AG20443 (cell line): ENCODE results near the gene C12orf43.

Experiments
- DNase-seq: peaks from one replicate; pipeline ENCODE4 v3.0.0; 2012; ENCODE audit warnings: low spot score, mixed read lengths

The C12orf43 gene

GRCh38 chr12:120999191-121000120 lies 16.8 kb downstream of the C12orf43 start:
- DNase-seq: peak; percentile 67

- no peak for DNase-seq
Observed at GRCh38 chr12:120998435-120998834, 17.9 kb downstream of the C12orf43 start.

GRCh38 chr12:120997448-120997847 lies 18.8 kb downstream of the C12orf43 start:
- DNase-seq: no peak

DNA sequence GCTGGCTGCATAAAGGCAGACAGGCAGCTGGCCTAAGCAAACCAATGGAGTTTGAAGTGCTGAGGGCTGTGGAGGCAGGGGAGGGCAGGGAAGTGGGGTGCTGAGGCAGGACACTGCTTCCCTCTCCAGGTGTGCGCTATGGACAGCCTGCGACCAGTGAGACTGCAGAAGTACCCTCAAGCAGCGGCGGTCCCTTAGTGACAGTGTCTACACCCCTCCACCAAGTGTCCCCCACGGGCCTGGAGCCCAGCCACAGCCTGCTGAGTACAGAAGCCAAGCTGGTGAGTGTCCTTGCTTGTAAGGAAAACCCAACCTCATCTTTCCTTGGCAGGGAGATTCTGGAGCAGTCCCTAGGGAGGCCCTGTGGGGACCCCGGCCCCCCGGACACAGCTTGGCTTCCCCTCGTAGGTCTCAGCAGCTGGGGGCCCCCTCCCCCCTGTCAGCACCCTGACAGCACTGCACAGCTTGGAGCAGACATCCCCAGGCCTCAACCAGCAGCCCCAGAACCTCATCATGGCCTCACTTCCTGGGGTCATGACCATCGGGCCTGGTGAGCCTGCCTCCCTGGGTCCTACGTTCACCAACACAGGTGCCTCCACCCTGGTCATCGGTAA lies 20.0 kb downstream of the C12orf43 start:
- DNase-seq: no peak

DNA sequence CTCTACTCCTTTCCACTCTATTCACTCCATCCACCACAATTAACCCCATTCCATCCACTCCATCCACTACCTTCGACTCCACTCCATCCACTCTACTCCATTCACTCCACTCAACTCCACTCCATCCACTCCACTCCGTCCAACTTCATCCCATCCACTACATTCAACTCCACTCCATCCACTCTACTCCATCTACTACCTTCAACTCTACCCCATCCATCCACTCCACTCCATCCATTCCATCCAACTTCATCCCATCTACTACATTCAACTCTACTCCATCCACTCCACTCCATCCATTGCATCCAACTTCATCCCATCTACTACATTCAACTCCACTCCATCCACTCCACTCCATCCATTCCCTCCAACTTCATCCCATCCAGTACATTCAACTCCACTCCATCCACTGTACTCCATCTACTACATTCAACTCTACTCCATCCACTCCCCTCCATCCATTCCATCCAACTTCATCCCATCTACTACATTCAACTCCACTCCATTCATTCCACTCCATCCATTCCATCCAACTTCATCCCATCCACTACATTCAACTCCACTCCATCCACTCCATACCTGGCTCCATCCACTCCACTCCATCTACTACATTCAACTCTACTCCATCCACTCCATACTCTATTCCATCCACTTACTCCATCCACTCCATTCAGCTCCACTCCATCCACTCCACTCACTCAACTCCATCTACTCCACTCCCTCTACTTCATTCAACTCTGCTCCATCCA lies 21.5 kb downstream of the C12orf43 start:
- DNase-seq: no peak

DNA sequence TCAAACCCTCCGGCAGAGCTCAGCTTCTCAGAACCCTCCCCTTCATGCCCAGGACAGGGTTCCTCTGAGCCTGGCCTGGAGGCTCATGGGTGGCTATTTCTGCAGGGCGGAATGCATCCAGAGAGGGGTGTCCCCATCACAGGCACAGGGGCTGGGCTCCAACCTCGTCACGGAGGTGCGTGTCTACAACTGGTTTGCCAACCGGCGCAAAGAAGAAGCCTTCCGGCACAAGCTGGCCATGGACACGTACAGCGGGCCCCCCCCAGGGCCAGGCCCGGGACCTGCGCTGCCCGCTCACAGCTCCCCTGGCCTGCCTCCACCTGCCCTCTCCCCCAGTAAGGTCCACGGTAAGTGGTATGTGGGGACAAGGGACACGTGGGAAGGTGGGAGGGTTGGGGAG lies 22.2 kb downstream of the C12orf43 start:
- no peak for DNase-seq

- no peak for DNase-seq
Observed at GRCh38 chr12:120993496-120993895, 22.8 kb downstream of the C12orf43 start.

DNA sequence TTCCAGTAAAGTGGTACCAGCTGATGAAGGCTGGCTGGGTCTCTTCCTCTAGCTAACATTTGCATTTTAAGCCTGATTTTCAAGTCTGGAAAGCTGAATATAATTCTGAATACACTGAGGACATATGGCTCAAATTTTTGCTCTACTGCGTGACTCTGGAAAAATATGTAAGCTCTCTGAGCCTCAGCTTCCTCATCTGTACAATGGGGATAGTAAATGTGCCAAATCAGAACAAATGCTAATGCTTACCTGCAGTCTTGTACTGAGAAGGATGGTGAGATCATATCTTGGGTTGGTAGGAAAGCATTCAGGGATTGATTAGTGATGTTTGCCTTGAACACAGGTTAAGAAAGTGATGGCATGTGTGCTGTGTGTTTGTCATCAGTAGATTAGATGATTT lies 23.3 kb downstream of the C12orf43 start:
- no peak for DNase-seq

GRCh38 chr12:120991965-120992364 lies 24.3 kb downstream of the C12orf43 start:
- no peak for DNase-seq

GRCh38 chr12:120990487-120991055 lies 25.7 kb downstream of the C12orf43 start:
- no peak for DNase-seq

DNA sequence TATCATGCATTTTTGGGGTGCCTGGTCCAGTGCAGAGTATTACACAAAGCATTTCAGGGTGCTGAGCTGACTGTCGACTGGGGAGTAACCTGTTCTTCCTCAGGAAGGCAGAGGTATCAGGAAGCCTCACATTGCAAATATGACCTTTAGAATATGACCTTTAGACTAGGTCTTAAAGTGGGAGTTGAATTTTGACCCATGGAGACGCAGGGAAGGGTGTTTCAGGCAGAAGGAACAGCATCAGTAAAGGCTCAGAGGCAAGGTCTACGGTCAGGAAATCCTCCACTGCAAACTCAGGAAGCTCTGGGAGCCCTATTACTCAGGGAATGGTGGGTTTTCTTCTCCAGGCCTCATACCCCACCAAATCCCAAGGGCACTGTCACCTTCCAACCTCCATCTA lies 26.6 kb downstream of the C12orf43 start:
- no peak for DNase-seq

- DNase-seq: no peak
Observed at GRCh38 chr12:120988658-120989057, 27.6 kb downstream of the C12orf43 start.

- no peak for DNase-seq
Observed at GRCh38 chr12:120988234-120988633, 28.1 kb downstream of the C12orf43 start.

- no peak for DNase-seq
Observed at GRCh38 chr12:120984351-120984898, 31.9 kb downstream of the C12orf43 start.

DNA sequence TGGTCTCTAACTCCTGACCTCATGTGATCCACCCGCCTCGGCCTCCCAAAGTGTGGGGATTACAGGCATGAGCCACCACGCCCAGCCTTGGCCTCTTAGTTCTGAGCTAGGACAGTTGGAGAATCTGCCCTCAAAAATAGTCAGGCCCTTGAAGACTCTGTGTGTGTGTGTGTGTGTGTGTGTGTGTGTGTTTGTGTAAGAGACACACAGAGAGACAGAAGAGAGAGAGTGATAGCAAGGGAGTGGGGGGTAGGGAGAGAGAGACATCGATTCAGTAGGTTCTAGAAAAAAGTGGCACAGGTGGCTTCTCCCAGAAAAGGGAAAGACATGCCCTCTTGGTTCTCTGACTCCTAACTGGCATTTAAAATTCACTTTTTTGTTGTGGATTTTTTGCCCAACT lies 32.5 kb downstream of the C12orf43 start:
- no peak for DNase-seq

- no peak for DNase-seq
Observed at GRCh38 chr12:120982659-120983058, 33.6 kb downstream of the C12orf43 start.

GRCh38 chr12:120981407-120981941 lies 34.8 kb downstream of the C12orf43 start:
- DNase-seq: no peak

GRCh38 chr12:120980800-120981368 lies 35.4 kb downstream of the C12orf43 start:
- DNase-seq: no peak

GRCh38 chr12:120979862-120980696 lies 36.2 kb downstream of the C12orf43 start:
- no peak for DNase-seq

DNA sequence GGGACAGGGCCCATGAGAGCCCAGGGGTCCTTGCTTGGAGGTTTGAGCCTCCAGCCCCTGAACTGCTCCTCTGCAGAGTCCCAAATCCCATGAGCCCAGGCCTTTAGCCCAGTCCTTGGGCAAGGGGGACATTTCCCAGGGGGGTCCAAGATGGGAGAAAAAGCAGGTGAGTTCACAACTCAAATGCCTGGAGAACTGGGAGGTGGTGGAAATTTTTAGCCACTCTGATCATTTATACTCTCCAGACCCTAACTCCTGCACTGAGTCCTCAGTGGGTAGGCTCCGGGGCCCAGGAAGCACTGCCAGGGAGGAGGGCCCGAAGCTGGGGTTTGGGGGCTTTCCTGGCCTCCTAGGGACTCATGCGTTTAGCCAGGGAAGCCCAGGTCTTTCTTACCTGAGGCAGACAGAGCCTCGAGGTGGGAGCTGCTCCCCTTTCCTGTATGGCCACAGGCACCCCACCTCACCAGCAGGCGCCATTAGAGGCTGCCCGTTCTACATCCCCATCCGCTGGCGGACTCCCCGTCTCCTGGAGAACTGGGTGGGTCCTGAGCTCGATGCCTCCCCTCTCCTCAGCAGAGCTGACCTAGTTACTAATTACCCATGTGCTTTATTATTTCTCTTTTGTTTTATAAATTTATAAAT lies 36.9 kb downstream of the C12orf43 start:
- no peak for DNase-seq
